Stimulated activated CD8-positive, alpha-beta memory T cell treated with anti-CD3 and anti-CD28 coated beads, Interleukin-15, amount 100 ng/mL, for 48 hours (primary cell): ENCODE data around the gene COL16A1.

ENCODE experiments used
- DNase-seq, 2 donors: peaks; one replicate each; pipeline ENCODE4 v3.0.0-alpha.2; 2020; ENCODE audit warnings: low read depth in 2 of 2

The COL16A1 gene

GRCh38 chr1:31666263-31666963 is 37.4 kb downstream of the COL16A1 start:
- no peak for DNase-seq

GRCh38 chr1:31665234-31665878 is 38.5 kb downstream of the COL16A1 start:
- DNase-seq = no peak

- no peak for DNase-seq
These were observed 39.3 kb downstream of the COL16A1 start for GRCh38 chr1:31664528-31664927.

GRCh38 chr1:31663622-31664452 is 40.0 kb downstream of the COL16A1 start:
- peak; percentile 20 to 21 for DNase-seq

- DNase-seq = no peak
These were observed 41.4 kb downstream of the COL16A1 start for GRCh38 chr1:31662463-31662862.

GRCh38 chr1:31661856-31662255 is 42.0 kb downstream of the COL16A1 start:
- no peak for DNase-seq

- DNase-seq = no peak
These were observed 42.9 kb downstream of the COL16A1 start for GRCh38 chr1:31660871-31661455.

- DNase-seq = no peak
These were observed 43.9 kb downstream of the COL16A1 start for GRCh38 chr1:31659889-31660288.

- DNase-seq = no peak
These were observed 45.1 kb downstream of the COL16A1 start for GRCh38 chr1:31658721-31659120.

- DNase-seq = no peak
These were observed 45.8 kb downstream of the COL16A1 start for GRCh38 chr1:31657972-31658510.

GRCh38 chr1:31657020-31657804 is 46.6 kb downstream of the COL16A1 start:
- no peak for DNase-seq

GRCh38 chr1:31655756-31656155 is 48.1 kb downstream of the COL16A1 start:
- DNase-seq = no peak

GRCh38 chr1:31655104-31655503 is 48.7 kb downstream of the COL16A1 start:
- no peak for DNase-seq

GRCh38 chr1:31654474-31654776 is 49.4 kb downstream of the COL16A1 start:
- DNase-seq = no peak

- no peak for DNase-seq
These were observed 49.9 kb downstream of the COL16A1 start for GRCh38 chr1:31653717-31654473.

GRCh38 chr1:31652891-31653499 is 50.8 kb downstream of the COL16A1 start:
- DNase-seq = no peak

GRCh38 chr1:31651766-31652165 is 52.1 kb downstream of the COL16A1 start:
- DNase-seq = no peak

GRCh38 chr1:31651089-31651420 is 52.8 kb downstream of the COL16A1 start:
- no peak for DNase-seq

GRCh38 chr1:31650161-31651088 is 53.4 kb downstream of the COL16A1 start:
- DNase-seq = no peak
